Stomach (tissue), 4 donors: Measurements from ENCODE around the gene PTBP3.

ENCODE experiments used
- POLR2A ChIP-seq, 4 donors: fragments of 450-650 bp; IDR thresholded peaks; one replicate each; pipeline ENCODE4 v1.6.1; 2016; ENCODE audit warnings: antibody characterized with exemption in 4 of 4, control low read depth in 2 of 4, mild to moderate bottlenecking in 1 of 4, moderate library complexity in 1 of 4
- POLR2AphosphoS5 ChIP-seq, 3 donors: sonication (generic); formaldehyde crosslinking; IDR thresholded peaks; one replicate each; pipeline ENCODE4 v1.6.1; 2016; ENCODE audit warnings: antibody characterized with exemption in 3 of 3
- TF ChIP-seq, protein P1 (sequence below), 7 experiments: fragments of 450-650 bp in 4 of 7; fragments of 200-600 bp in 3 of 7; sonication (generic) in 3 of 7; IDR thresholded peaks; one replicate each; pipeline ENCODE4 v1.5.1; 2016 to 2019; ENCODE audit warnings: antibody characterized with exemption in 7 of 7, control low read depth in 2 of 7, mild to moderate bottlenecking in 1 of 7

DNA sequence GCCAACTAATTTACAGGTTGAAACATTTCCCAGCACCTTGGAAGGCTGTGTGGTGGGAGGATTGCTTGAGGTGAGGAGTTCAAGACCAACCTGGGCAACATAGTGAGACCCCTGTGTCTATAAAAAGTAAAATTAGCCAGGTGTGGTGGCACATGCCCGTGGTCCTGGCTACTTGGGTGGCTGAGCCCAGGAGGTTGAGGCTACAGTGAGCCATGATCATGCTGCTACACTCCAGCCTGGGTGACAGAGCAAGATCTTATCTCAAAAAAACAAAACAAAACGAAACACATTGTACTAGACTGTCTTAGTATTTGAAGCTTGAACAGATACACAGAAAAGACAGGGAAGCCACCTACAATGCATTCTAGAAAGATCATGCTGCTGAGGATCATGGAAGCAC, 43.7 kb upstream of the PTBP3 start:
- TF ChIP-seq, protein P1, sequence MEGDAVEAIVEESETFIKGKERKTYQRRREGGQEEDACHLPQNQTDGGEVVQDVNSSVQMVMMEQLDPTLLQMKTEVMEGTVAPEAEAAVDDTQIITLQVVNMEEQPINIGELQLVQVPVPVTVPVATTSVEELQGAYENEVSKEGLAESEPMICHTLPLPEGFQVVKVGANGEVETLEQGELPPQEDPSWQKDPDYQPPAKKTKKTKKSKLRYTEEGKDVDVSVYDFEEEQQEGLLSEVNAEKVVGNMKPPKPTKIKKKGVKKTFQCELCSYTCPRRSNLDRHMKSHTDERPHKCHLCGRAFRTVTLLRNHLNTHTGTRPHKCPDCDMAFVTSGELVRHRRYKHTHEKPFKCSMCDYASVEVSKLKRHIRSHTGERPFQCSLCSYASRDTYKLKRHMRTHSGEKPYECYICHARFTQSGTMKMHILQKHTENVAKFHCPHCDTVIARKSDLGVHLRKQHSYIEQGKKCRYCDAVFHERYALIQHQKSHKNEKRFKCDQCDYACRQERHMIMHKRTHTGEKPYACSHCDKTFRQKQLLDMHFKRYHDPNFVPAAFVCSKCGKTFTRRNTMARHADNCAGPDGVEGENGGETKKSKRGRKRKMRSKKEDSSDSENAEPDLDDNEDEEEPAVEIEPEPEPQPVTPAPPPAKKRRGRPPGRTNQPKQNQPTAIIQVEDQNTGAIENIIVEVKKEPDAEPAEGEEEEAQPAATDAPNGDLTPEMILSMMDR (IDR thresholded peaks at IDR 0.05): no peak
- no peak for TF ChIP-seq POLR2A (IDR thresholded peaks at IDR 0.05)
- no peak for TF ChIP-seq POLR2AphosphoS5 (IDR thresholded peaks at IDR 0.05)
